ENCODE measurements around the gene KIF13A.
"Not testable (repeated sequence)": the region's sequence is repeated elsewhere in the genome, so short reads cannot be mapped to it uniquely, and the experiment has no call there.

- TF ChIP-seq, protein P1, sequence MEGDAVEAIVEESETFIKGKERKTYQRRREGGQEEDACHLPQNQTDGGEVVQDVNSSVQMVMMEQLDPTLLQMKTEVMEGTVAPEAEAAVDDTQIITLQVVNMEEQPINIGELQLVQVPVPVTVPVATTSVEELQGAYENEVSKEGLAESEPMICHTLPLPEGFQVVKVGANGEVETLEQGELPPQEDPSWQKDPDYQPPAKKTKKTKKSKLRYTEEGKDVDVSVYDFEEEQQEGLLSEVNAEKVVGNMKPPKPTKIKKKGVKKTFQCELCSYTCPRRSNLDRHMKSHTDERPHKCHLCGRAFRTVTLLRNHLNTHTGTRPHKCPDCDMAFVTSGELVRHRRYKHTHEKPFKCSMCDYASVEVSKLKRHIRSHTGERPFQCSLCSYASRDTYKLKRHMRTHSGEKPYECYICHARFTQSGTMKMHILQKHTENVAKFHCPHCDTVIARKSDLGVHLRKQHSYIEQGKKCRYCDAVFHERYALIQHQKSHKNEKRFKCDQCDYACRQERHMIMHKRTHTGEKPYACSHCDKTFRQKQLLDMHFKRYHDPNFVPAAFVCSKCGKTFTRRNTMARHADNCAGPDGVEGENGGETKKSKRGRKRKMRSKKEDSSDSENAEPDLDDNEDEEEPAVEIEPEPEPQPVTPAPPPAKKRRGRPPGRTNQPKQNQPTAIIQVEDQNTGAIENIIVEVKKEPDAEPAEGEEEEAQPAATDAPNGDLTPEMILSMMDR (IDR thresholded peaks at IDR 0.05 in 8 of 11, conservative IDR thresholded peaks at IDR 0.05 in 3 of 11): not testable (repeated sequence)
- not testable (repeated sequence) for TF ChIP-seq POLR2AphosphoS5 (IDR thresholded peaks at IDR 0.05)
Observed at GRCh38 chr6:17976258-17976657, 11.2 kb downstream of the KIF13A start.

Measured in spleen (tissue), 7 donors.